Left renal cortex interstitium (tissue), 4 donors: Measurements from ENCODE around the gene DENND6B. TPM values are rescaled to one million over a fixed set of nuclear protein-coding genes. Genes with fewer than 3 reads are reported as not detected.
"Not testable (repeated sequence)": the region's sequence is repeated elsewhere in the genome, so short reads cannot be mapped to it uniquely, and the experiment has no call there.

Source experiments
- DNase-seq, 4 donors: peaks; one replicate each; pipeline ENCODE4 v3.0.0-alpha.2; 2013; ENCODE audit warnings: low read depth in 4 of 4, low spot score in 2 of 4, missing footprints in 1 of 4
- polyA plus RNA-seq, 4 donors: library from polyadenylated mRNA; unstranded; fragments of 120-200 nt; gene quantifications; one replicate each; pipeline ENCODE4 v1.2.1, GENCODE V29; 2013; ENCODE audit not compliant: insufficient read length in 4 of 4

DENND6B gene
- polyA plus RNA-seq, 4 donors, result 10.1 to 19.9 (median 16.0) TPM

DNA sequence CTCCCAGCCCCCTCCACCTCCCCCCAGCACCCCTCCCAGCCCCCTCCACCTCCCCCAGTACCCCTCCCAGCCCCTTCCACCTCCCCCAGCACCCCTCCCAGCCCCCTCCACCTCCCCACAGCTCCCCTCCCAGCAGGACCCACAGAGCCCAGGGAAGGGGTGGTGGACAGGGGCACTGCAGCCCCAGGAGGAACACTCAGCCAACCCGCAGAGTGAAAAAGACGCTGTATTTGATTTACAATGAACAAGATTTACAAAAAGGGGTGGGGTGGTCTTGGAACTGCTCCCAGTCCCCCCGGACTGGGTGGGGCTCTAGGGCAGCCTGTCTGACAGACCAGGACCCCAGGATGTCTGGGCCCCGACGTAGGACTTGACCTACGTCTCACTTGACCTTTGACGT, 52.0 kb downstream of the DENND6B start:
- DNase-seq, result no peak

DNA sequence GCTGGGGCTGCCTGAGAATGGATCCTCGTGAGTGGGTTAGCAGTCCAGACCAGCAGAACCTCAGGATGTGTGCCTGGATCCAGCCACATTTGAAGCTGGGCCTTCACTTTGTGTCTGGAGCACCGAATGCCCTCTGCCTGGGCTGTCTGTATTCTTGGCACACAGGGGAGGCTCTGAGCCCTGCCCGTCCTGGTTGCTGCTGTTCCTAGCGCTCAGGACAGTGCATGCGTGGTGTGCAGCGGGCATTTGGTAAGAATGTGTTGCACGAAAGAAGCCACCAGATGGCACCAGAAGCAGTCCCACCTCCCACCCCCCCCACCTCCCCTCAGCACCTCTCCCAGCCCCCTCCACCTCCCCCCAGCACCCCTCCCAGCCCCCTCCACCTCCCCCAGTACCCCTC, 52.5 kb downstream of the DENND6B start:
- no peak for DNase-seq

- not testable (repeated sequence) for DNase-seq
Observed at GRCh38 chr22:50273781-50274180, 53.0 kb downstream of the DENND6B start.

GRCh38 chr22:50273352-50273751, 53.5 kb downstream of the DENND6B start:
- DNase-seq, result not testable (repeated sequence)

GRCh38 chr22:50272044-50272802, 54.6 kb downstream of the DENND6B start:
- DNase-seq, result no peak

DNA sequence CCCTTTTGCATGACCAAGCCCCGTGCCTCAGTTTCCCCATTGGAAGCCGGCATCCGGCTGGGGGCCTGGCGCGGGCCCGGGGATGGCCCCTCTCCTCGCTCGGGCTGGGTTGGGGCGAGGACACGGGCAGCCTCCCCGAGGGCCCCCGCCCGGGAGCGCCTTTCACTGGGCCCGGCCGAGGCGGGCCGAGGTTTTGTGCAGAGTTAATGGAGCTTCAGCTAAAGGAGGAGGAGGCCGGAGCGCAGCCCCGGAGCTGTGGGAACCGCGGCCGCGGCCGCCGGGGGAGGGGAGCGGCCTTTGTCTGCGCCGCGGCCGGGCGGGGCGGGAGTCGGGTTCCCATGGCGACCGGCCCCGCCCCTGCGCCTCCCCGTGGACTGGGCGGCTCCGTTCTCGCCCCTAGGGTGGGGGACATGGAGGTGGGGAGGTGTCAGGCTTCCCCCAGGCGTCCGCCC, 55.3 kb downstream of the DENND6B start:
- DNase-seq, result no peak

DNA sequence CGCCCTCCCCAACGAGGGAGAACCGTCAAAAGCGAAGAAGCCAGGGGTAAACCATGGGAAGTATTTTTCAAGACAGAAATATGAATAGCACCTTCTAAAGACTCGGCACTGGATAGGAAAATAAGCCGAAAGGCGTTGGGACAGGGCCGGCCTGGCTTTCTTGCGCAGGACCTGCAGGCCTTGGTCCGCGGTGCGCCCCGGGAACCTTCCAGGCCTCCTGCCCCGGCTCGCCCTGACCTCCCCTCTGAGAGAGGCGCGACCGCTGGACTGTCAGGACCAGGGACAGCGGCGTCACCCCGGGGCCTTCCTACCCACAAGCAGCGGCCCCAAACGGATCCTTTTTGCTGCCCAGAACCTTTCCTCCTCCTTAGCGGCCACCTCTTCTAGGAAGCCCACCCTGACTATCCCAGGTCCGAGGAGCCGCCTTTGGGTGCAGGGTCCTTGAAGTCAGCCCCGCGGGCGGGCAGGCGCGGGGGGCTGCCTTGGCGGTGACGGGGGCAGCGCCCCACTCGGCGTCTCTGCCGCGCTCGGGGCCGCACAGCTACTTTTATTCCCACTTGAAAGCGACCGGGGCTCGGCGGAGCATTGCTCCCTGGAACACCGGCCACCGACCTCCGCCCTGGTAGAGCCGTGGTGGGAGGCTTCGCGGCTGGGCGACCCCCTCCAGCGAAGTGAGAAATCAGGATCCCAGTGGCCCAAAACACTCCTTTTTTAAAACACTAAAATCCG, 56.0 kb downstream of the DENND6B start:
- no peak for DNase-seq

- no peak for DNase-seq
Observed at GRCh38 chr22:50269970-50270665, 56.7 kb downstream of the DENND6B start, which contains the start of gene MAPK11. Gene MAPK11, minus strand, starts transcription at chr22:50270380. Its CDS starts 88 bp downstream, at chr22:50270292.

GRCh38 chr22:50269573-50269969, 57.2 kb downstream of the DENND6B start:
- no peak for DNase-seq

- DNase-seq, result no peak
Observed at GRCh38 chr22:50268655-50269113, 58.1 kb downstream of the DENND6B start.

DNA sequence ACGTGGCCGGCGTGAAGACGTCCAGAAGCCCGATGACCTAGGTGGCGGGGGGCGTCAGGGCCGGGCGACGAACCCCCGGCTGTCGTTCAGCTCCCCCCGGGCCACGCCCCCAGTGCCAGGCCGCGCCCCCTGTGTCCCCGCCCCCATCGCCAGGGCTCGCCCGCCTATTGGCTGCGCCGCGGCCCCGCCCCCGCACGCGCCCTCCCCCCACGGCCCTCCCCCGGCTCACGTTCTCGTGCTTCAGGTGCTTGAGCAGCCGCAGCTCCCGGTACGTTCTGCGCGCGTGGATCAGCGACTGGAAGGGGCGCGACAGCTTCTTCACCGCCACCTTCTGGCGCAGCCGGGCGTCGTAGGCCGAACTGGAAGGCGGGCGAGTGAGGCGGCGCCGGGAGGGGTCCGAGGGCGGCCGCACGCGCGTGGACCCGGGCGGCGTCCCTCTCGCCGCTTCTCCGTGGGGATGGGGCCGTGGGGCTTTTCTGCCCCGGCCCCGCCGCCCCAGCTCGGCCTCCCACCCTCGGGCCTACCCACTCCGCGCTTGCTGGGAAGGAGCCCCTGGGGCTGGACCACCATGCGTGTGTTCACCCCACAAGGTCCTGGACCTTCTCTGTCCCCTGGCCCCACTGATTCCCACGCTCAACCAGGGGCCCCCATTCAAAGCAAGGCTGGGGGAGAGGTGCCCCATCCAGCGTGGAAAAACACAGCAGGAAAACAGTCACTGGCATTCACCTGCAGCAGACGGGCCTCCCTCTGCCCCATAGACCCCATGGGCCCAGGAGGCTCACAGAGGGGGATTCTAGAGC, 59.0 kb downstream of the DENND6B start:
- no peak for DNase-seq

GRCh38 chr22:50266994-50267393, 59.8 kb downstream of the DENND6B start:
- DNase-seq, result no peak

- no peak for DNase-seq
Observed at GRCh38 chr22:50264946-50265669, 61.7 kb downstream of the DENND6B start.

GRCh38 chr22:50264104-50264745, 62.6 kb downstream of the DENND6B start:
- DNase-seq, result no peak

DNA sequence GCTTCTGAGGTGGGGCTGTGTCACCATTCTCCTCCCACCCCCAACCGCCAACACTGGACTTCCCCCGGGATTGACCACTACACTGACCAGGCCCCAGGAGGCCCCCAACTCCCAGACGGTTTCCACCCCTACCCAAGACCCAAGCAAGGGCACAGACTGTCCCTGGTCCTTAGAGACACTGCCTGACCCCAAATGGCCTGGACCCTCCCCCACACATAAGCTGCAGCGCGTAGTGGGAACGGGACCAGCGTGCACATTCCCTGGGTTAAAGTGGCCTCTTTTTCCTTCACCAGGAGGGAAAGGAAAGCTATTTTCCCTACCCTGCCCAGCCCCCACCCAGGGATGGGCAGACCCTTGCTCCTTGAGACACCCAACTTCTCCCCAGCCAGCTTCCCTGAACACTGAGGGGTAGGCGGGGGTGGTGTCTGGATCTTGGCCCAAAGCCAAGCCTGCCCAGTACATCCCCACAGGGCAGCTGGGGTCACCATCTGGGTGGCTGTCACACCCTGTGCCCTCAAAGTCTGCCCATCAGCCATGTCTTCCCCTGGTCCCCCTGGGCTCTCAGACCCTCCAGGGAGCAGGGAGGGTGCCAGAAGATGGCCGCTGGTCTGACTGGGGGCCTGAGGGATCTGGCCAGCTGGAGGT, 63.7 kb downstream of the DENND6B start:
- no peak for DNase-seq

- DNase-seq, result no peak
Observed at GRCh38 chr22:50262460-50262911, 64.3 kb downstream of the DENND6B start.

DNA sequence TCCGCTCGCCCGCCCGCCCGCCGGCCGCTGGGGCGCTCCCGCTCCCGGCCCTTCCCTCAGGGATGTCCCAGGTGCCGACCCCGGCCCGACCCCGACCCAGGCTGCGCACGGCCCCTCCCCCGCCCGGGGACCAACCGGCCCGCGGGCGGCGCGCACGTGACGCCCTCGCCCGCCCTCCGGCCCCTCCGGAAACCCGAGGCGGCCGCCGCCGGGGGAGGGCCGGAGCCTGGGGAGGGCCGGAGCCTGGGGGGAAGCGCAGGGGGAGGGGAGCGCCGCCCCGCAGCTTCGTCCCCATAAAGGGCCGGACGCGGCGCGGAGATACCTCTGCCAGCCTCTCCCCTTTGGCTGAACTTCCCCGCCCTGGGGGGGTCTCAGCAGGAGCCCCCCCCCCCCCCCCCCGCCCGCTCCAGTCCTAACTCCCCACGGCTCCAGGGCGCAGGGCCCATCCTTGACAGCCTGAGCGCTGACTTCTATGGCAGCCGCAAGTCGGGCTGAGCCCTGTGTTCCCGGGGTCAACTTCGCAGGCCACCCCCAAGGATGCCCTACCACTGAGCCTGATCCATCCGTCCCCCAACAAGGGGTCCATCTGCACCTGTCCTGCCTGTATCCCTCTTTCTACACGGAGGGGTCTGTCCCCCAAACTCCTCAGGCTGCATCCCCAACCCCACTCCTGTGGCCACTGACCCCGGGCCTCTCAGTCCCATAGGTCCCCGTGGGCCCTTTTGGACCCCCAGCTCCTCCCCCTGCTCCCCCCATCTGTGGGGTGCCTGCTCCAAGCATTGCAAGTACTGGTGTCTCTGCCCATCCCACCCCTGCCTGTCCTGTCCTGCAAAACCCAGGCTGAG, 65.0 kb downstream of the DENND6B start, which contains the start of gene MAPK12:
TSS of gene MAPK12 (minus strand) at position 69 of the 845 bp plus-strand sequence. CDS start 174 bp downstream, outside the sequence.
- no peak for DNase-seq
